GM12872 (cell line): ENCODE data around the gene ZFP3.

ENCODE experiments used
- CTCF ChIP-seq: IDR thresholded peaks from 3 replicates; pipeline ENCODE4 v1.5.1; 2011; ENCODE audit warnings: low read depth, mild to moderate bottlenecking, low read length, moderate library complexity; ENCODE audit not compliant: insufficient read depth

Gene ZFP3

GRCh38 chr17:5055543-5055942, 22.7 kb upstream of the ZFP3 start:
- no peak for TF ChIP-seq CTCF

- TF ChIP-seq CTCF: no peak
Measured at GRCh38 chr17:5065227-5065744, 13.0 kb upstream of the ZFP3 start.

GRCh38 chr17:5068236-5068635, 10.0 kb upstream of the ZFP3 start:
- TF ChIP-seq CTCF: no peak

GRCh38 chr17:5069724-5070123, 8.5 kb upstream of the ZFP3 start:
- no peak for TF ChIP-seq CTCF

- TF ChIP-seq CTCF: no peak
Measured at GRCh38 chr17:5077781-5078105, 524 bp upstream of the ZFP3 start.

GRCh38 chr17:5080591-5080990, 2.3 kb downstream of the ZFP3 start:
- no peak for TF ChIP-seq CTCF

GRCh38 chr17:5092218-5093010, 14.1 kb downstream of the ZFP3 start:
- no peak for TF ChIP-seq CTCF

GRCh38 chr17:5096731-5097100, 18.4 kb downstream of the ZFP3 start:
- no peak for TF ChIP-seq CTCF
